Caco-2 (cell line): ENCODE results near the gene SLC5A2. TPM values are rescaled to one million over a fixed set of nuclear protein-coding genes. Genes with fewer than 3 reads are reported as not detected.

ENCODE experiments used
- BruUV-seq: library from RNA; stranded (reverse); fragments of 400-500 nt; replicated peaks from 2 replicates; lab custom pipeline; 2021; lab: Mats Ljungman, UMichigan
- CTCF ChIA-PET: fragments of 300-600 bp; sonication (Branson Sonifier 250); formaldehyde crosslinking; loops from one replicate; lab custom pipeline; 2022; ENCODE audit warnings: antibody characterized with exemption; lab: Charles Lee
- POLR2A ChIA-PET: fragments of 300-600 bp; sonication (Branson Sonifier 250); formaldehyde crosslinking; loops from one replicate; lab custom pipeline; 2022; ENCODE audit warnings: antibody characterized with exemption; lab: Charles Lee
- DNase-seq, 2 experiments: peaks; one replicate each; pipeline versions ENCODE4 v3.0.0 to v3.0.0-alpha.2; 2020 to 2022
- H3K27me3 ChIP-seq: replicated peaks from 2 replicates; pipeline ENCODE4 v1.6.0; 2011; ENCODE audit warnings: low read length; ENCODE audit not compliant: control insufficient read depth, insufficient read depth
- H3K36me3 ChIP-seq: 2 replicates; pipeline ENCODE4 v1.5.1; 2011; ENCODE audit warnings: low read length; ENCODE audit not compliant: control insufficient read depth, insufficient read depth
- H3K4me1 ChIP-seq: fragments of 250-450 bp; sonication (Bioruptor Pico); 2 replicates; pipeline ENCODE4 v1.5.1; 2020; ENCODE audit warnings: mild to moderate bottlenecking
- H3K4me3 ChIP-seq: 2 replicates; pipeline ENCODE4 v1.5.1; 2011; ENCODE audit warnings: low read depth, mild to moderate bottlenecking, control low read depth, low read length
- H3K9me3 ChIP-seq: fragments of 250-450 bp; sonication (Bioruptor Pico); 2 replicates; pipeline ENCODE4 v1.5.1; 2020; ENCODE audit warnings: mild to moderate bottlenecking, moderate library complexity
- H3K27ac Mint-ChIP-seq: one replicate; pipeline ENCODE4 v1.8.0; 2022; ENCODE audit warnings: mixed read lengths; ENCODE audit not compliant: unreplicated experiment
- H3K27me3 Mint-ChIP-seq: one replicate; pipeline ENCODE4 v1.8.0; 2022; ENCODE audit warnings: mixed read lengths; ENCODE audit not compliant: insufficient read depth, unreplicated experiment
- H3K36me3 Mint-ChIP-seq: one replicate; pipeline ENCODE4 v1.8.0; 2022; ENCODE audit warnings: mild to moderate bottlenecking, mixed read lengths; ENCODE audit not compliant: insufficient read depth, unreplicated experiment
- H3K4me1 Mint-ChIP-seq: one replicate; pipeline ENCODE4 v1.8.0; 2022; ENCODE audit warnings: low read depth, mixed read lengths; ENCODE audit not compliant: unreplicated experiment
- H3K4me3 Mint-ChIP-seq: one replicate; pipeline ENCODE4 v1.8.0; 2022; ENCODE audit warnings: mild to moderate bottlenecking, moderate library complexity, mixed read lengths; ENCODE audit not compliant: unreplicated experiment
- H3K9me3 Mint-ChIP-seq: one replicate; pipeline ENCODE4 v1.8.0; 2022; ENCODE audit warnings: mixed read lengths; ENCODE audit not compliant: unreplicated experiment
- CTCF ChIP-seq, 2 experiments: fragments of 200-600 bp in 1 of 2; IDR thresholded peaks; 1 replicate in 1 of 2; 2 replicates in 1 of 2; pipeline versions ENCODE4 v1.5.1 to v1.8.0; 2011 to 2022; ENCODE audit warnings: antibody characterized with exemption in 1 of 2, control low read depth in 1 of 2, inconsistent platforms in 1 of 2, low read depth in 1 of 2, low read length in 1 of 2, mild to moderate bottlenecking in 1 of 2, moderate library complexity in 1 of 2; ENCODE audit not compliant: insufficient read depth in 1 of 2, severe bottlenecking in 1 of 2, unreplicated experiment in 1 of 2
- intact Hi-C: fragments of 100-400 bp; cut with micrococcal nuclease; formaldehyde crosslinking; loops from one replicate; pipeline ENCODE4 v1.10.0; 2022; ENCODE audit not compliant: unreplicated experiment
- total RNA-seq: library from RNA; stranded (reverse); gene quantifications from 2 replicates; pipeline ENCODE4 v1.2.3, GENCODE V29; 2022

SLC5A2 gene
- total RNA-seq, 1 experiment from 2014 or later = 3.0 TPM

GRCh38 chr16:31453255-31454204 is 29.4 kb upstream of the SLC5A2 start:
- H3K27ac Mint-ChIP-seq = peak overlapping the region; percentile 17
- H3K36me3 Mint-ChIP-seq = peaks cover 24% of the 10 kb centered on the region
- intact Hi-C loops = loop anchor here (10.0 kb wide), 2 partner anchors 319 to 421 kb away; partner anchors contain the start of genes PRSS8 and ZNF267
- Histone ChIP-seq H3K27me3 (no peaks in the 10 kb centered on the region), H3K36me3 (no peaks in the 10 kb centered on the region; the same call in 1 of the 2 replicates), H3K9me3 (no peaks in the 10 kb centered on the region), H3K4me3 (no peak overlapping the region), H3K4me1 (peaks cover 18% of the 10 kb centered on the region)
- TF ChIP-seq CTCF (IDR thresholded peaks at IDR 0.05; ENCODE audit: insufficient read depth in 1 of 2, low read depth in 1 of 2, low read length in 1 of 2, severe bottlenecking in 1 of 2, unreplicated experiment in 1 of 2) = no peak
- H3K9me3 Mint-ChIP-seq = no peaks in the 10 kb centered on the region
- peaks cover 13% of the 10 kb centered on the region for H3K4me1 Mint-ChIP-seq
- H3K27me3 Mint-ChIP-seq = no peaks in the 10 kb centered on the region
- H3K4me3 Mint-ChIP-seq = no peak overlapping the region
- ChIA-PET CTCF (interaction anchor here (0.7 kb wide), 2 partner anchors 8 to 318 kb away, joined by 3 read pairs; no protein-coding TSS in a partner anchor), POLR2A (no interaction called here)
- DNase-seq = no peak
- BruUV-seq = no TSS peak

GRCh38 chr16:31455601-31456314 is 27.2 kb upstream of the SLC5A2 start:
- Histone ChIP-seq H3K27me3 (no peaks in the 10 kb centered on the region), H3K4me3 (no peak overlapping the region), H3K9me3 (no peaks in the 10 kb centered on the region), H3K4me1 (peaks cover 24% of the 10 kb centered on the region), H3K36me3 (no peaks in the 10 kb centered on the region; the same call in 1 of the 2 replicates)
- BruUV-seq = no TSS peak
- Mint-ChIP-seq H3K36me3 (peaks cover 22% of the 10 kb centered on the region), H3K9me3 (no peaks in the 10 kb centered on the region), H3K27me3 (no peaks in the 10 kb centered on the region), H3K4me3 (no peak overlapping the region), H3K27ac (no peak overlapping the region), H3K4me1 (peaks cover 19% of the 10 kb centered on the region)
- POLR2A ChIA-PET = no interaction called here
- CTCF ChIA-PET = interaction anchor here (1.0 kb wide), 1 partner anchor 13 kb away, joined by 5 read pairs; the partner anchor contains the start of gene ZNF843
- intact Hi-C loops = loop anchor here (10.0 kb wide), 2 partner anchors 321 to 419 kb away; partner anchors contain the start of genes PRSS8 and ZNF267
- TF ChIP-seq CTCF (IDR thresholded peaks at IDR 0.05; ENCODE audit: insufficient read depth in 1 of 2, low read depth in 1 of 2, low read length in 1 of 2, severe bottlenecking in 1 of 2, unreplicated experiment in 1 of 2) = peak in 1 of 2 experiments; percentile 34
- DNase-seq = no peak

GRCh38 chr16:31456988-31457360 is 25.9 kb upstream of the SLC5A2 start:
- intact Hi-C loops = loop anchor here (10.0 kb wide), 2 partner anchors 322 to 418 kb away; partner anchors contain the start of genes PRSS8 and ZNF267
- Mint-ChIP-seq H3K36me3 (peaks cover 13% of the 10 kb centered on the region), H3K27me3 (no peaks in the 10 kb centered on the region), H3K9me3 (no peaks in the 10 kb centered on the region), H3K27ac (no peak overlapping the region), H3K4me1 (peaks cover 13% of the 10 kb centered on the region), H3K4me3 (peak overlapping the region; percentile 79)
- Histone ChIP-seq H3K4me1 (peaks cover 19% of the 10 kb centered on the region), H3K27me3 (no peaks in the 10 kb centered on the region), H3K36me3 (no peaks in the 10 kb centered on the region; the same call in 1 of the 2 replicates), H3K9me3 (no peaks in the 10 kb centered on the region), H3K4me3 (no peak overlapping the region)
- ChIA-PET CTCF (interaction anchor here (4.3 kb wide), 1 partner anchor 20 kb away, joined by 33 read pairs; no protein-coding TSS in a partner anchor), POLR2A (no interaction called here)
- no TSS peak for BruUV-seq
- TF ChIP-seq CTCF (IDR thresholded peaks at IDR 0.05; ENCODE audit: insufficient read depth in 1 of 2, low read depth in 1 of 2, low read length in 1 of 2, severe bottlenecking in 1 of 2, unreplicated experiment in 1 of 2) = no peak
- no peak for DNase-seq
